ENCODE measurements around the gene GPR137. TPM values are rescaled to one million over a fixed set of nuclear protein-coding genes. Genes with fewer than 3 reads are reported as not detected.

Gene GPR137
- polyA plus RNA-seq, 3 donors, result 7.8 to 21.0 (median 9.3) TPM

DNA sequence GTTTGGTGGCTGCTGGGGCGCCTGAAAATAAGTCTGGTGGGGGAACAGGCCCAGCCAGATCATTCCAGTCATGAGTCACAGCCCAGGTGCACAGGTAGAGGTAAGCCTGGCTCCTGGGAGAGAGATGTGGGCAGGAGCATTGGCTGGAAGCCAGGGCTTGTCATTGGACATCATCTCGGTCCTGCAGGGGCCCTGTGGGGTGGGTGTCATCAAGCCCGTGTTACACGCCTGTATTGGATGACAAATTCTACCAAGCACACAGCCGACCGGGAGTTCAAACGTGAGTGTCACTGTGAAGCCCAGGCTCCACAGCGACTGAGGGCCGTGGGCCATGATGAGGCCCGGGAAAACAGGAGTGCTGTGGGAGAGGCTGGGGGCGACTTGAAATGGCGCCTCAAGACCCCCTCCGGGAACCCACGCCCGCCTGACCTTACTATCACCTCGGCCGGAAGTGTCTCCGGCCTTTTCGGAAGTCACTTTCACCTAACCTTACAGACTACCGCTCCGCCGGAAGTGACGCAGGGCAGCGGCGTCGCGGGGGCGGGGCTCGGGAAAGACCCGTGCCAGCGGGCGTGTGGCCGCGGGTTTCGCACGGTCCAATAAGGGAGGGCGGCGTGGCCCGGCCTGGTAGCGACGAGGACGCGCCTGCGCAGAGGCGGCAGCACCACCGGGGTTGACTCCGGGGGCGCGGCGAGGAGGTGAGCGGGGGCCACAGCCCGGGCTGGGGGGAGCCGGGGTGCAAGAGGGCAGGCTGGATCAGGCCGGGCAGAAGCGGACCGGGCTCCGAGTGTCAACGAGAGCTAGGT, 45.0 kb upstream of the GPR137 start, which contains the start of gene FKBP2:
Gene FKBP2, plus strand, starts transcription at position 661 of the 806 bp plus-strand sequence. CDS start 1,293 bp downstream, outside the sequence.
- peak within 1 kb of the TSS; percentile 54 to 84 (median 81) for H3K4me3 ChIP-seq (replicated peaks in 1 of 3; ENCODE audit: low read depth in 2 of 3, low read length in 3 of 3)
- peak within 1 kb of the TSS; percentile 96 to 100 for H3K27ac ChIP-seq (ENCODE audit: low read depth in 1 of 2, low read length in 2 of 2)
- no peaks in the 10 kb centered on the region for H3K27me3 ChIP-seq (ENCODE audit: control insufficient read depth in 2 of 2, insufficient read depth in 2 of 2, low read length in 2 of 2)
- DNase-seq, result peak; percentile 98 to 99 (median 99)
- peak within 1 kb of the TSS; percentile 95 for H3K9ac ChIP-seq (ENCODE audit: insufficient read depth, low read length, poor library complexity, severe bottlenecking)
- no peaks in the 10 kb centered on the region for H3K9me3 ChIP-seq (replicated peaks in 1 of 2; ENCODE audit: control insufficient read depth in 1 of 2, insufficient read depth in 1 of 2, low read length in 2 of 2)
- no peaks in the 10 kb centered on the region for H4K20me1 ChIP-seq (ENCODE audit: insufficient read depth, low read length)
- Mint-ChIP-seq H3K4me1 (peaks cover 57% of the 10 kb centered on the region), H3K9me3 (no peaks in the 10 kb centered on the region), H3K4me3 (peak within 1 kb of the TSS; percentile 87 to 92), H3K27me3 (ENCODE audit: low read depth in 3 of 3) (peaks cover 0 to 5% (median 0%) of the 10 kb centered on the region in 3 donors), H3K36me3 (peaks cover 22 to 24% of the 10 kb centered on the region in 2 donors), H3K27ac (peak within 1 kb of the TSS; percentile 100)
- intact Hi-C loops (cut with micrococcal nuclease), result loop anchor here (2.0 to 5.0 kb wide), 4 partner anchors 14 to 64 kb away; partner anchors contain the start of genes FERMT3 (in 2 of the 2), CATSPERZ (in 1 of the 2), ESRRA (in 1 of the 2) and NUDT22 (in 1 of the 2)
- 1% methylated on average over 50 of the region's 58 CpGs for WGBS (ENCODE audit: insufficient coverage)
- TF ChIP-seq, protein P1, sequence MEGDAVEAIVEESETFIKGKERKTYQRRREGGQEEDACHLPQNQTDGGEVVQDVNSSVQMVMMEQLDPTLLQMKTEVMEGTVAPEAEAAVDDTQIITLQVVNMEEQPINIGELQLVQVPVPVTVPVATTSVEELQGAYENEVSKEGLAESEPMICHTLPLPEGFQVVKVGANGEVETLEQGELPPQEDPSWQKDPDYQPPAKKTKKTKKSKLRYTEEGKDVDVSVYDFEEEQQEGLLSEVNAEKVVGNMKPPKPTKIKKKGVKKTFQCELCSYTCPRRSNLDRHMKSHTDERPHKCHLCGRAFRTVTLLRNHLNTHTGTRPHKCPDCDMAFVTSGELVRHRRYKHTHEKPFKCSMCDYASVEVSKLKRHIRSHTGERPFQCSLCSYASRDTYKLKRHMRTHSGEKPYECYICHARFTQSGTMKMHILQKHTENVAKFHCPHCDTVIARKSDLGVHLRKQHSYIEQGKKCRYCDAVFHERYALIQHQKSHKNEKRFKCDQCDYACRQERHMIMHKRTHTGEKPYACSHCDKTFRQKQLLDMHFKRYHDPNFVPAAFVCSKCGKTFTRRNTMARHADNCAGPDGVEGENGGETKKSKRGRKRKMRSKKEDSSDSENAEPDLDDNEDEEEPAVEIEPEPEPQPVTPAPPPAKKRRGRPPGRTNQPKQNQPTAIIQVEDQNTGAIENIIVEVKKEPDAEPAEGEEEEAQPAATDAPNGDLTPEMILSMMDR (IDR thresholded peaks at IDR 0.05), result no peak
- H2AFZ ChIP-seq (ENCODE audit: insufficient read depth, low read depth, low read length, poor library complexity, severe bottlenecking), result peak within 1 kb of the TSS; percentile 43
- H3K4me1 ChIP-seq (ENCODE audit: control insufficient read depth in 1 of 2, insufficient read depth in 2 of 2, low read length in 2 of 2), result peaks cover 61 to 75% of the 10 kb centered on the region in 2 donors
- H3K4me2 ChIP-seq (replicated peaks; ENCODE audit: extremely low read depth, low read length, poor library complexity, severe bottlenecking), result peak within 1 kb of the TSS; percentile 99
- H3K36me3 ChIP-seq (replicated peaks in 1 of 2; ENCODE audit: control insufficient read depth in 1 of 2, insufficient read depth in 2 of 2, low read length in 2 of 2), result peaks cover 10 to 12% of the 10 kb centered on the region in 2 donors
- H3K79me2 ChIP-seq (ENCODE audit: insufficient read depth, low read length), result peaks cover 33% of the 10 kb centered on the region

DNA sequence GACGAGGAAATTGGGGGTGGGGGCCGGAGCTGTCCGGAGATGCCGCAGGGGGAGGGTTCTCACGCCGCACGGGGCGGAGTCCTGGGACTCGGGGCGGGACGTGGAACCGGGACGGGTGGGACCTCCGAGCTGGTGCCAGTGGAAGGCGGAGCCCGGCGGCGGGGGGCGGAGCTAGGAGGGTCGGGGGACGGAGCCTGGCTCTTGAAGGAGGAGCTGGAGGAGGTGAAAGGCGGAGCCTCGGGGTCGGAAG, 44.5 kb upstream of the GPR137 start:
- intact Hi-C loops (cut with micrococcal nuclease), result loop anchor here (2.0 to 5.0 kb wide), 4 partner anchors 14 to 64 kb away; partner anchors contain the start of genes FERMT3 (in 2 of the 2), CATSPERZ (in 1 of the 2), ESRRA (in 1 of the 2) and NUDT22 (in 1 of the 2)

More for the DNA sequence above, 44.5 kb upstream of the GPR137 start:
- TF ChIP-seq, protein P1 (IDR thresholded peaks at IDR 0.05), result no peak
- WGBS (ENCODE audit: insufficient coverage), result 0% methylated on average over 21 of the region's 24 CpGs
- H3K4me3 Mint-ChIP-seq, result peak overlapping the region; percentile 87 to 92
- peaks cover 22 to 24% of the 10 kb centered on the region in 2 donors for H3K36me3 Mint-ChIP-seq
- Histone ChIP-seq H3K79me2 (ENCODE audit: insufficient read depth, low read length) (peaks cover 39% of the 10 kb centered on the region), H3K27me3 (ENCODE audit: control insufficient read depth in 2 of 2, insufficient read depth in 2 of 2, low read length in 2 of 2) (no peaks in the 10 kb centered on the region), H3K36me3 (replicated peaks in 1 of 2; ENCODE audit: control insufficient read depth in 1 of 2, insufficient read depth in 2 of 2, low read length in 2 of 2) (peaks cover 10 to 12% of the 10 kb centered on the region in 2 donors), H3K9ac (ENCODE audit: insufficient read depth, low read length, poor library complexity, severe bottlenecking) (peak overlapping the region; percentile 95), H4K20me1 (ENCODE audit: insufficient read depth, low read length) (no peaks in the 10 kb centered on the region), H3K27ac (ENCODE audit: low read depth in 1 of 2, low read length in 2 of 2) (peak overlapping the region; percentile 96 to 100), H2AFZ (ENCODE audit: insufficient read depth, low read depth, low read length, poor library complexity, severe bottlenecking) (peak overlapping the region; percentile 43), H3K4me2 (replicated peaks; ENCODE audit: extremely low read depth, low read length, poor library complexity, severe bottlenecking) (peak overlapping the region; percentile 99), H3K9me3 (replicated peaks in 1 of 2; ENCODE audit: control insufficient read depth in 1 of 2, insufficient read depth in 1 of 2, low read length in 2 of 2) (no peaks in the 10 kb centered on the region), H3K4me3 (replicated peaks in 1 of 3; ENCODE audit: low read depth in 2 of 3, low read length in 3 of 3) (peak overlapping the region; percentile 38 to 84 (median 41)), H3K4me1 (ENCODE audit: control insufficient read depth in 1 of 2, insufficient read depth in 2 of 2, low read length in 2 of 2) (peaks cover 66 to 76% of the 10 kb centered on the region in 2 donors)
- peaks cover 61% of the 10 kb centered on the region for H3K4me1 Mint-ChIP-seq
- DNase-seq, result peak in 2 of 3 donors; percentile 98 to 99
- peak overlapping the region; percentile 100 for H3K27ac Mint-ChIP-seq
- no peaks in the 10 kb centered on the region for H3K9me3 Mint-ChIP-seq
- H3K27me3 Mint-ChIP-seq (ENCODE audit: low read depth in 3 of 3), result peaks cover 0 to 5% (median 0%) of the 10 kb centered on the region in 3 donors
